Astrocyte of the cerebellum (primary cell): ENCODE data around the gene WDR59.
"Not testable (repeated sequence)": the region's sequence is repeated elsewhere in the genome, so short reads cannot be mapped to it uniquely, and the experiment has no call there.

Source experiments
- DNase-seq: peaks from one replicate; pipeline ENCODE4 v3.0.0-alpha.2; 2011; ENCODE audit warnings: low read depth
- H3K4me3 ChIP-seq: 2 replicates; pipeline ENCODE4 v1.5.1; 2011; ENCODE audit warnings: mild to moderate bottlenecking, low read depth, low read length, moderate library complexity
- CTCF ChIP-seq: IDR thresholded peaks from 2 replicates; pipeline ENCODE4 v1.5.1; 2012; ENCODE audit warnings: low read length, low read depth, moderate library complexity, mild to moderate bottlenecking; ENCODE audit errors: missing control alignments
- in situ Hi-C: cut with HindIII; loops from 2 replicates; pipeline ENCODE4 v1.10.0; 2017; ENCODE audit warnings: low sequenced_read_pairs

Gene WDR59

GRCh38 chr16:74984529-74985296 is at the start of gene WDR59:
Gene WDR59, minus strand, starts transcription at chr16:74985123. Its CDS starts 106 bp downstream, at chr16:74985017.
- no peak for TF ChIP-seq CTCF
- H3K4me3 ChIP-seq, result peak within 1 kb of the TSS; percentile 100
- in situ Hi-C loops, result no loop called here
- peak; percentile 99 for DNase-seq

GRCh38 chr16:75032655-75033054 is 47.7 kb upstream of the WDR59 start:
- DNase-seq, result no peak
- no peak for TF ChIP-seq CTCF
- no peak overlapping the region for H3K4me3 ChIP-seq
- in situ Hi-C loops, result no loop called here

GRCh38 chr16:75029854-75030253 is 44.9 kb upstream of the WDR59 start:
- in situ Hi-C loops, result no loop called here
- TF ChIP-seq CTCF, result no peak

GRCh38 chr16:75028544-75029135 is 43.7 kb upstream of the WDR59 start:
- in situ Hi-C loops, result no loop called here
- no peak for TF ChIP-seq CTCF
- no peak overlapping the region for H3K4me3 ChIP-seq
- no peak for DNase-seq

More at GRCh38 chr16:75029854-75030253, 44.9 kb upstream of the WDR59 start:
- DNase-seq, result no peak
- no peak overlapping the region for H3K4me3 ChIP-seq

GRCh38 chr16:75027520-75028300 is 42.8 kb upstream of the WDR59 start:
- DNase-seq, result no peak
- in situ Hi-C loops, result no loop called here
- H3K4me3 ChIP-seq, result no peak overlapping the region
- no peak for TF ChIP-seq CTCF

GRCh38 chr16:75026892-75027391 is 42.0 kb upstream of the WDR59 start:
- no peak for TF ChIP-seq CTCF
- in situ Hi-C loops, result no loop called here
- no peak for DNase-seq
- H3K4me3 ChIP-seq, result no peak overlapping the region

GRCh38 chr16:75026239-75026891 is 41.4 kb upstream of the WDR59 start:
- DNase-seq, in situ Hi-C loops, H3K4me3 ChIP-seq: not testable (repeated sequence)
